ENCODE measurements around the gene IQCC.

The IQCC gene

DNA sequence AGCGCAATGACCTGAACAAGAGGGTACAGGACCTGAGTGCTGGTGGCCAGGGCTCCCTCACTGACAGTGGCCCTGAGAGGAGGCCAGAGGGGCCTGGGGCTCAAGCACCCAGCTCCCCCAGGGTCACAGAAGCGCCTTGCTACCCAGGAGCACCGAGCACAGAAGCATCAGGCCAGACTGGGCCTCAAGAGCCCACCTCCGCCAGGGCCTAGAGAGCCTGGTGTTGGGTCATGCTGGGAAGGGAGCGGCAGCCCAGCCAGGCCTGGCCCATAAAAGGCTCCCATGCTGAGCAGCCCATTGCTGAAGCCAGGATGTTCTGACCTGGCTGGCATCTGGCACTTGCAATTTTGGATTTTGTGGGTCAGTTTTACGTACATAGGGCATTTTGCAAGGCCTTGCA lies 10.5 kb upstream of the IQCC start:
- intact Hi-C loops (cut with DNase I): no loop called here
- peak in 1 of 10 donors; percentile 61 for DNase-seq

DNA sequence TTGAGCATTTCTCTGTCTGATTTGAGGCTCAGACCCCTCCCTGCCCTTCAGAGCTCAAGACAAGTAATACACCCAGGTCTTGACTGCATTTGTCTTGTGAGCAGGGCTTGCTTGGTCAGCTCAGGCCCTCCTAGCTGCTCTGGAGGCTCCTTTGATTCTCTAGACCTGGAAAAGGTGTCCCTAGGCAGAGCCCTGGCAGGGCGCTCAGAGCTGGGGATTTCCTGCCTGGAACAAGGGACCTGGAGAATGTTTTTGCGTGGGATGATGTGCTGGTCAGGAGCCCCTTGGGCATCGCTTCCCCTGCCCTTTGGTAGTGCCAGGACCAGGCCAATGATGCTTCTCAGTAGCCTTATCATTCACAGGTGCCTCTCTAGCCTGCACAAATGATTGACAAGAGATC lies 9.9 kb upstream of the IQCC start:
- peak in 1 of 10 donors; percentile 62 for DNase-seq
- intact Hi-C loops (cut with DNase I): no loop called here

DNA sequence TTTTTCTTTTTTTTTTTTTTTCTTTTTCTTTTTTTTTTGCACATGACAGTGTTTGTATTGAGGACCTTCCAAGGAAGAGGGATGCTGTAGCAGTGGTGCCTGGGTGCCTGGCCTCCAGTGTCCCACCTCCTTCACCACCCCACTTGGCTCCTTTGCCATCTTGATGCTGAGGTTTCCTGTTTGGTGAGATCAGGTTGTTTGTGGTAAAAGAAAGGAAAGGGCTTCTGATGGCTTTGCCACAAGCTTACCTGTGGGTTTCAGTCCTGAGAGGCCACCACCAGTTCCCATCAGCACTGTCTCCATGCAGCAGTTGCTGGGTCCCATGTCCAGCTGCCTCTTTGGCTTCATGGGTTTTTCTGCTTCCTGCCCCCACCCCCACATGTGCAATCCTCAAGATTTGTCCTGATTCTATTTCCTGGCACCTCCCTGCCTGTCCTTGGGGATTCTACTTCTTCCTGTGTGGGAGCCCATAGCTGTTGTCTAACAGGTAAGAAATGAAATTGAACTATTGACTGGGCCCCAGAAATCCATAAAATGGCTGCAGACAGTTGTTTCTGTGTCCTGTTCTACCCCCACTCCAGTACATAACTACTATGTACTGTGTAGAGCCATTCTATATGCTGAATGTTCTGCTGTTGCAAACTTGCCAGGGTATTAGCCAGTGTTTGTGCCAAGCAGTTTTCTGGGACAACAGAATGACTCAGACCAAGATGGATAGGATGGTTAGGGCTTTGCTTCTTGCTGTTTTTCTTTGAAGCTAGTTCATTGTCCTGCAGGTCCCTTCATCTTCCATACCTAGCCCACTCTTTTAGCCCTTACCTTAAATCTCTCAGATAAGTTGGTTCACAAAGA lies 9.3 kb upstream of the IQCC start:
- intact Hi-C loops (cut with DNase I): no loop called here
- DNase-seq: peak in 1 of 10 donors; percentile 51

DNA sequence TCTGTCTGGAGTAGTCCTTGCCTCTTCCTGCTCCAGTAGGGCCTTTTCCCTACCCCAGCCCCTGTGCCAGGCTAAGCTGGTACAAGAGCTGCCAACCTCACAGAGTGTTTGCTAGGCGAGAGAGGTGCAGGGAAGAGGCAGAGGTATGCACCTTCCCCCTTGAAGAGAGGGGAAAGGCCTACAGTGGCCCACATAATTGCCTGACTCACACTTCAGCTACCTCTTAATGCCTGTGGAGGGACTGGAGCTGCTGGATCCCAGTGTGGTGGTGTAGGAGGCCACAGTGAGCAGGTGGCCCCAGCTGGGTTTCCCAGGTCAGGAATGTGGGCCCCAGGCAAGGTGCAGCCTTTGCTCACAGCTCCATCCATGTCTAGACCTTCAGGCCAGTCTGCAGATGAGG lies 8.4 kb upstream of the IQCC start:
- intact Hi-C loops (cut with DNase I): no loop called here
- peak in 1 of 10 donors; percentile 20 for DNase-seq

DNA sequence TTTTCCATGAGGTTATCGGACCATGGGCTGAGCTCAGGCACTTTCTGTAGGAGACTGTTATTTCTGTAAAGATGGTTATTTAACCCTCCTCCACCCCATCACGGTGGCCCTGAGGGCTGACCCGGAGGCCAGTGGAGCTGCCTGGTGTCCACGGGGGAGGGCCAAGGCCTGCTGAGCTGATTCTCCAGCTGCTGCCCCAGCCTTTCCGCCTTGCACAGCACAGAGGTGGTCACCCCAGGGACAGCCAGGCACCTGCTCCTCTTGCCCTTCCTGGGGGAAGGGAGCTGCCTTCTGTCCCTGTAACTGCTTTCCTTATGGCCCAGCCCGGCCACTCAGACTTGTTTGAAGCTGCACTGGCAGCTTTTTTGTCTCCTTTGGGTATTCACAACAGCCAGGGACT lies 7.6 kb upstream of the IQCC start:
- DNase-seq: peak in 1 of 10 donors; percentile 65
- intact Hi-C loops (cut with DNase I): no loop called here

DNA sequence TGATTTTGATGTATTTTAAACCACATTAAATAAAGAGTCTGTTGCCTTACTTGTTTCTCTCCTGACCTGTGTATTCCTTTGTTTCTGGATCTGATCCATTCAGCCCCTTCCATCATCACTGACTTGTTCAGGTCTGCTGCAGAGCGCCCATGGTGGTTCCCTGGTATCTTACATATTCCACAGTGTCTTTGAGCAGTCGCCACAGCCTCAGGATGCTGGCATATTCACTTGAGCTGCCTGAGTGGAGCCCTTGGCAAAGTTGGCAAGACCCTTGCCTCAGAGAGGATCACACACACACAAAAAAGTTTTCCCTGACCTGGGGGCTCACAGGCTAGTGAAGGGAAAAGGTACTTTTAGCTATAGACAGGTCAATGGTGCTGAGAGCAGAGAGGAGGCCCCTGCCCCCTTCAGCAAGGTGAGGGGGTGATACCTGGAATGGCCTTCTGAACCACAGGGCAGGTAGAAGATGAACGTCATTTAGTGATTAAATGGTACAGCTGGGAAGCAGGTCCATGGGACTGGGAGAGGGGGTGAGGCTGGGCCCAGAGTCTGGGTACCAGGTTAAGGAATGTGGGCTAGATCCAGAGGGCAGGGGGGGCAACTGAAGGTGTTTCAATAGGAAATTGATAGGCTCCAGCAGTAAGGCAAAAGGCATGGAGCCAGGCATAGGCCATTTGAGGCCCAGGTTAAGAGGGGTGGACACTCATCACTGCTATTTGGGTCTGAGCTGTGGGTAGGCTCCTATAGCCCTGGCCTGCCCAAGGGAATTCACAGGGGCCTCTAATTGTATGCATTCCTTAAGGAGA lies 7.0 kb upstream of the IQCC start:
- intact Hi-C loops (cut with DNase I): no loop called here
- DNase-seq: peak in 1 of 10 donors; percentile 21

DNA sequence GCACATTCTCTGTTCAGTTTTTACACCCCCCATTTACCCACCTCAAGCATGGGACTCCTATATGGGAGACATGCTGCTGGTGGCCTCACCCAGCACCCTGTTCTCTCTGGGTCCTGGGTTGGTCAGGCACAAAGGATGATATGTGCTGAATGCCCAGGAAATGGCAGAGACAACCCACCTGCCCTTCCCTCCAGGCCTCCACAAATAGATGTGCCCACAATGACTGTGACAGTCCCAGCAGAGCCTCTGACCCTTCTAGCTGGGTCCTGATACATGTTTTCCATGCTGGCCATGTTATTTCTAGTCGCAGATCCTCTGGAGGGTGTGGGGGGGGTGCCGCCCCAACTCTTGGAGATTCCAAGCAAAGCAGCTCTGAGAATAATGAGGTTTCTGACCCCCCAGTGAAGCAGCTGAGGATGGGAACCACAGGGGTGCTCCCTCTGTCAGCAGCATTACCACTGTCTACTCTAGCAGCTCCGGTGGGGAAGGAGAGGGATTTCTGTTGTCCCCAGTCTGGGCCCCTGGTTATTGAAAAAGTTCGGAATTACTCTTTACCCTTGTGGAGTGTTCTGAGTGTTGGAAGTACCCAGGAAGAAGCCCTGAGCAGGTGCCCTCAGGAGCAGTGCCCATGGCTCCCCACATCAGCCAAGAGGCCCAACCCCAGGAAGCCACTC lies 6.3 kb upstream of the IQCC start:
- intact Hi-C loops (cut with DNase I): no loop called here

DNA sequence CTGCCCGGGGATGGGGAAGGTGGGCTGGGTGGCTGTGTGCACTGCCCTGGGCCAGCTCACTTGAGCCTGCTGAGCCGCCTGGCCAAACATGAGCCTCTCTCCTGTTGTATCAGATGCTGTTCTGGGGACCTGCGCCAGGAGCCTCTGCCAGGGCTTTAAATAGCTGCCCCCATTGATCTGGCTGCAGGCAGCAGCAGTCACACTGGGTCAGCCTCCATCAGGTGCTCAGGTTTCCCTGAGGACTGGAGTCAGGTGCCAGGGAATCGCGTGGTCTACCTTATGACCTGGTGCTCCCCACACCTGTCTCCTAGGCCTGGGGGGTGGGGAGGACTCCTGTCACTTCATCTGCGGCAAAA lies 5.8 kb upstream of the IQCC start:
- peak in 8 of 10 donors; percentile 16 to 88 (median 43) for DNase-seq
- intact Hi-C loops (cut with DNase I): no loop called here

More for the DNA sequence above, 6.3 kb upstream of the IQCC start:
- DNase-seq: no peak

DNA sequence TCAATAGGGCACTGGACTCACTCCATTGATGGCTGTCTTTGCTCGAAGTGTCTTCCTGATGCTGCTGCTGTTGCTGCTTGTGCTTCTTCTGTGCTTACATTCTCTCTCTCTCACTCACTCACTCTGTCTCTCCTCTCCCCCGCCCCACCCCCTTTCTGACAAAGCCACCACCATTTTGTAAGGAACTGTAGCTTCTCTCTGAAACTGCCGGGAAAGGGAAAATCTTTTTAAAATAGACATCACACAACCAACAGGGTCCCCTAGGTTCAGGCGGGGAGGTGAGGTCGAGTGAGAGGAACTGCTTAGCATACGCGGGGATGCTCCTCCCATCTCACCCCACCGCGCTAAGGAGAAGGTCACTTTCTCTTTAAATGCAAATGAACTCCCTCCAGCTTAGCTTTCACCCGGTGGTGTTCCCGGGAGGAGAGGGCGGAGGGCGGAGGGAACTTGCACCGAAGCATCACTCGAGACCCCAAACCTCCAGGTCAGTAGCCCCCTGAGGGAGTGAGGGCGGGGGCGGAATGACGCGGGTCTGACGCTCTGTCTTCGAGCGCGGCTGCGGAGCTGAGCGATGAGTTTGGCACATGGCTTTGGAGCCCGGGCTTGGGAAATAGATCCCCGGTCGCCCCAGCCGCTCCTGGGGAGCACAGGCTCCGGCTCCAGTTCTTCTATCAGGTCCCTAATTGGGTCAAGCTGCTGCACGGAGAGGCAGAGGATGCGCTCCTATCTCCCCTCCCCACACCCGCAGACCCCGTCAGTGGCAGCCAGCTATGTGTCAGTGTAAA lies 5.1 kb upstream of the IQCC start, which contains the start of gene CCDC28B:
TSS of gene CCDC28B (plus strand) at position 370 of the 785 bp plus-strand sequence. CDS start 1,341 bp downstream, outside the sequence.
- intact Hi-C loops (cut with DNase I): no loop called here
- peak; percentile 48 to 94 (median 60) for DNase-seq

DNA sequence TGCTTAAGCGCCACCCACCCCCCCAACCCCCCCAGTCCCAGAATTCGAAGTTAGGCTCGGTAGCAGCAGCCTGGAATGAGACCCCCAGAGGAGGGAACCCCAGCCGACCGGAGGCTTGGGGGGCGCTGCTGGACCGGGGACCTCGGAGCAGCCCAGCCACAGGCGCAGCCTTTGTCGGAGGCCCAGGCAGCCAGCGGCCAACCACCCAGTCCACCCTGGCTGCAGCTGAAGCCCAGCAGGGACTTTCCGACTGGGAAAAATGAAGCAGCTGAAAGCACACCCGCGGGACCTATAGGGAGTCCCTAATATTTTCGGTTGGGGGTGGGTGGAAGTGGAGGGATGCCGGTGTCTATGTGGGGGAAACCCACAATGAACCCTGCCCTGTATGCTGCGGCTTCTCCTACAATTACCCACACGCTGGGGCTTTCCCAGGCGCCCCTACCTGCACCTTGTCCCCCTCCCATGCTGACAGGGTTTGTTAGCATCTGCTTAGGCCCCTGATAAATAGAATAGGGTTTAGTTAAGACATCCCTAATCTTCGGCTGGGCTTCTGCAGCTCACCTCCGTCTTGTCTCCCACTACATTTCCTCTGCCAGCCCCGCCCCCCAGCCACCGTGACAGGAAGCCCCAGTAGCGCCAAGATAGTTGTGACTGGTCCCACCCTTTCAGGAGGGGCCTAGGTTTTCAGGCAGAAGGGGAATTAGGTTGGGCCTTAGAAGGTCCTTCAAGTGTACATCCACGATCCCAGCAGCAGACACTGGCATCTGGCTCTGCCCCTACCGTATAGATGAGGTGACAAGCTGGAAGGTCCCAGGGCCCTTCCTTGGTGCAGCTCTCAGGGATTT lies 4.2 kb upstream of the IQCC start:
- intact Hi-C loops (cut with DNase I): no loop called here
- DNase-seq: peak in 9 of 10 donors; percentile 43 to 94 (median 63)

DNA sequence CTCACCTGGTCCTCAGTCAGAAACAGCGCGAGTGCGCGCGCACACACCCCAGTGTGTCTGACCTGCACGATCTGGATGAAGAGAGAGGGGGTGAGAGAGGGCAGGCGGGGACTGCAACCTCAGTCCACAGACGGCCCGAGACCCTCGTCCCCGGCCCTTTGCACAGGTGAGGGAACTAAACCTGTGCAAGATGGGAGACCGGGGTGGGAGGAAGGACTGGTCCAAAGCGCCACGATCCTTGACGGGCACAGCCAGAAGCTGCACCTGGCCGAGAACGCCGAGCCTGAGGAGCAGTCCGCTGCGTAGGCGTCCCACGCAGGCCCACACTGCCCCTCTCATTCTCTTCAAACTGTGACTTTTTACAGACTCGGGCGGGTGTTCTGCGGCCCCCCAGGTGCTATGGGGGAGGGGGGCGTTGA lies 519 bp upstream of the IQCC start:
- no peak for DNase-seq
- intact Hi-C loops (cut with DNase I): no loop called here

DNA sequence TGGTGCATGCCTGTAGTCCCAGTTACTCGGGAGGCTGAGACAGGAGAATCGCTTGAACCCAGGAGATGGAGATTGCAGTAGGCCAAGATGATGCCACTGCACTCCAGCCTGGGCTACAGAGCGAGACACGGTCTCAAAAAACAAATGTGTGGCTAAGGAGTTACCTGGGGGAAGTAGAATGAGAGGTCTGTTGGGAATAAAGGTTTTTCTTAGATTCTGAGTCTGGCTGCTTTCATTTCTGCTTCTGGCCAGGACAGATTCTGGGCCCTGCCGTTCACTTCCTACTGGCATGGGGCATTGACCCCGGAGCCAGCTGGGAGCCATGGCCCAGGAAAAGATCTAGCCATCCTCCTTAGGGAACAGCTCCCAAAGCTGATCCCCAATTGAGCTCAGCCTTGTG lies 3.0 kb downstream of the IQCC start:
- intact Hi-C loops (cut with DNase I): no loop called here
- DNase-seq: no peak

DNA sequence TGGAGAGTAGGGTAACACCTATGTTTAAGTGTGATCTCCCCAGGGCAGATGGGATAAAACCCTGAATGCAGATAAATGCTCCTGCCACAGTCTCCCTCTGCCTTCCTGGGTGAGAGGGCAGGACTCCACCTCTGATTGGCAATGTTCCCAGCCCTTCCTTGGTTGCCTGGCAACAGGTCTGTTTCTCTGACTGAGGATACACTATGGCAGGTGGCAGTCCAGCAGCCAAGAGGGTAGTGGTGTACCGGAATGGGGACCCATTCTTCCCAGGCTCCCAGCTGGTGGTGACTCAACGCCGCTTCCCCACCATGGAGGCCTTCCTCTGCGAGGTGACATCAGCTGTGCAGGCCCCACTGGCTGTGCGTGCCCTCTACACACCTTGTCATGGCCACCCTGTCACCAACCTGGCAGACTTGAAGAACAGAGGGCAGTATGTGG lies 3.4 kb downstream of the IQCC start, which contains the start of gene DCDC2B:
TSS of gene DCDC2B (plus strand) at position 199 of the 438 bp plus-strand sequence. CDS start at position 204, 5 bp downstream.
- intact Hi-C loops (cut with DNase I): no loop called here

DNA sequence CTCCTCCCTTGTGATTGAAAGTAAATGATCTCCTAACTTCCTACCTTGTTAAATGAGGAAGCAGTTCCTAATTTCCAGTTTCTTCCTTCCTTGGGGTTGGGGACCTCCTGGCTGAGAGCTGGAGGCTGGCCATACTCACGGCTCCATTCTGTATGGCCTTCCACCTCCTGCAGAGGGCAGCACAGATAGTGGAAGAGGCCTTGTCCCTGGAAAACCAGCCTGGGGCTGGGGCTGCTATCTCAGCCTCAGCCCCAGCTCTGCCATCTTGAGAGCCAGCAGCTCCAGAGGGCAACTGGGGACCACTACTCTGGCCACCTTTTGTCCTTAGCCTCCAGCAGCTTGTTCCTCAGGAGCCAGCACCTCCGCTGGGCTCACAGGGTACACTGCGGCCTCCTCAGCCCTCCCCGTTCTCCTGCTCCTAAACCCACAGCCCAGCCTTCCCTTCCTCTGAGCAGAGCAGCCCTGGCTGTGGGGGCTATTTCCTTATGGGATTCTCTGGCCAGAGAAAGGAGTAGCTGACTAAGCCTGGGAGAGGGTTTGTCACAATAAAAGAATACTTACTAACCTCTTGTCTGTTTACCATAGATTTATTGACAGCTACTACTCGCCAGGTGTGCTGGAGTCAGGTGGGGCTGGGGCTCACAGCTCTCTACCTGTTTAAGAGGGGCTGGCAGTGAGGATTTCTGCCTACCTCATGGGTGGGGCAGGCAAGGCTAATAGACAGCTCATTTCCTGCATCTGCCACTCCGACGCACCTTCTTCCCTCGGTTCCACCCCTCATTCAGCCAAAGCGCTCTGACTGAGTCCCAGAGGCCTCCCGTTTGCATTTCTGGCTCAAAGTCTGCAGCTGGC lies 10.4 kb downstream of the IQCC start:
- intact Hi-C loops (cut with DNase I): loop anchor here (10.0 kb wide), 2 partner anchors 119 to 179 kb away; partner anchors contain the start of genes BSDC1 and MARCKSL1
- DNase-seq: peak in 9 of 10 donors; percentile 45 to 94 (median 65)

More for the DNA sequence above, 3.4 kb downstream of the IQCC start, which contains the start of gene DCDC2B:
- DNase-seq: no peak

DNA sequence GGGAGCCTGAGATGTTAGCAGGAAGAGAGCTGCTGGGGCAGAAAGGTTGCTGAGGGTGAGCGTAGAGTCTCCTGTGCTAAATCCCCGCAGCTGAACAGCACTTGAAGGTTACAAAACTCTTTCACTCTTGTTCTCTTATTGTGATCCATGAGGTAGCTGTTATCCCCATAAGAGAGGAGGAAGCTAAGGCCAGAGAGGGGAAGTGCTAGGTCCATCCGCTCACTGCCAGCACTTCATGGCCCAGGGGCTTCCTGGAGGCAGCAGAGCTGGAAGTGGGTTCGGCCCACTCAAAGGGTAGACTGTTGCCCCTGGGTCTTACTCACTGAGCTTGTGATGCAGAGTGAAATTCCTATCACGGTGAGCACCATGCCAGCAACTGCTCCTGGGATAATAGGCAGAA lies 11.1 kb downstream of the IQCC start:
- DNase-seq: no peak
- intact Hi-C loops (cut with DNase I): loop anchor here (10.0 kb wide), 2 partner anchors 118 to 178 kb away; partner anchors contain the start of genes BSDC1 and MARCKSL1

DNA sequence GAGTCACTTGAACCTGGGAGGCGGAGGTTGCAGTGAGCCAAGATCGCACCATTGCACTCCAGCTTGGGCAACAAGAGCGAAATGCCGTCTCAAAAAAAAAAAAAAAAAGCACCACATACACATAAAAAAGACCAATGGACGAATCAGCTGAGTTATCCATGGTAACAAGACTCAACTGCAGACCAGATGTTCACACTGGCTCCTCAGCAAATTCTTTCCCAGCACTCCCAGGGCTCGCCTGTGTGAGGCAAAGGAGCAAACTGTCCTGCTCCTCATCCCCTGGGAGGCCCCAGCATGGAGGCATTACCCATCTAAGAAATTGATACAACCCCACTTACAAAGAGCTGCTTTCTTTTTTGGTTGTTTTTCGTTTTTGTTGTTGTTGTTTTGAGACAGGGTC lies 13.6 kb downstream of the IQCC start:
- no peak for DNase-seq
- intact Hi-C loops (cut with DNase I): loop anchor here (10.0 kb wide), 2 partner anchors 116 to 176 kb away; partner anchors contain the start of genes BSDC1 and MARCKSL1

DNA sequence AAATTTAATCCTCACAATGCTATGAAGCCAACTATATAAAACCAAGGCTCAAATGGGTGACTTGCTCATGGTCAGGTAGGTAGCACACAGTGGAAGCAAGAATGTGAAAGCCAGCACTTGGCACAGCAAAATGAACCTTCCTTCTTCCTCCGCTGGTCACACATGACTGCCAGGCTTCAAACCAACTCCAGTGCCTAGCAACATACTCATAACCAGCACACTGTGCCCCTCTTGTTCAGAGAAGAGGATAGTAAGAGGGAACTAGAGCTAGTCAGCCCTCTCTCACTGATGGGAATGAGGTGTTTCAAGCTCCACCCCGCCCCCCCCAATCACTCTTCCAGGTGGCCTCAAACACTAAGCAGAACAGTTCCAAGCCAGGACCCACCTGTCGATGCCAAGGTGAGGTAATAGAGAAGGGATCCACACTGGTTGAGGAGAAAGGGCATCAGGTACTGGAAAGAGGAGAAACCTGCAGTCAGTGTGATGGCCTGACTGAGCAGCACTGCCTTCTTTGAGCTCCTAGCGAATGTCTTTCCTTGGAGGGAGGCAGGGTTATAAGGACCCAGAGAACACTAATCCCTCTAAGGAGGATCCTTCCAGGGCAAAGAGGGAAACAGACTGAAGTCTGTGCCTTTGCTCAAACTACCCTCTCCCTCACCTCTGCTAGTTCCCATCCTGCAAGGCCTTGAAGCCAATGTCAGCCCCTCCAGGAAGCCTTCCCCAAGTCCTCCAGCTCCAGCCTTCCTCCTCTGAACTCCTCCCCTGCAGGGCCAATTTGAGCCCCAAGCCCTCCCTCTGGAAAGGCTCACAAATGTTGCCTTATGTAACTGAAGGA lies 15.5 kb downstream of the IQCC start:
- intact Hi-C loops (cut with DNase I): loop anchor here (5.0 kb wide), 1 partner anchor 71 kb away; the partner anchor contains the start of gene HDAC1

More for the DNA sequence above, 15.5 kb downstream of the IQCC start:
- DNase-seq: no peak
